BE2C (cell line): ENCODE results near the gene LRRC8D.
"Not testable (repeated sequence)": the region's sequence is repeated elsewhere in the genome, so short reads cannot be mapped to it uniquely, and the experiment has no call there.

Source experiments
- DNase-seq: peaks from one replicate; pipeline ENCODE4 v3.0.0-alpha.2; 2020
- H3K27me3 ChIP-seq: fragments of 250-450 bp; sonication (Bioruptor Pico); 2 replicates; pipeline ENCODE4 v1.5.1; 2020; ENCODE audit warnings: mild to moderate bottlenecking
- H3K36me3 ChIP-seq: fragments of 250-450 bp; sonication (Bioruptor Pico); 2 replicates; pipeline ENCODE4 v1.5.1; 2020; ENCODE audit warnings: mild to moderate bottlenecking
- H3K4me1 ChIP-seq: fragments of 250-450 bp; sonication (Bioruptor Pico); 2 replicates; pipeline ENCODE4 v1.5.1; 2020
- H3K4me3 ChIP-seq: 2 replicates; pipeline ENCODE4 v1.5.1; 2011; ENCODE audit warnings: low read depth, low read length
- H3K9me3 ChIP-seq: fragments of 250-450 bp; sonication (Bioruptor Pico); 2 replicates; pipeline ENCODE4 v1.5.1; 2020
- TF ChIP-seq, protein P1 (sequence below): IDR thresholded peaks from 2 replicates; pipeline ENCODE4 v1.5.1; 2012; ENCODE audit warnings: mild to moderate bottlenecking, low read depth, low read length

Gene LRRC8D

DNA sequence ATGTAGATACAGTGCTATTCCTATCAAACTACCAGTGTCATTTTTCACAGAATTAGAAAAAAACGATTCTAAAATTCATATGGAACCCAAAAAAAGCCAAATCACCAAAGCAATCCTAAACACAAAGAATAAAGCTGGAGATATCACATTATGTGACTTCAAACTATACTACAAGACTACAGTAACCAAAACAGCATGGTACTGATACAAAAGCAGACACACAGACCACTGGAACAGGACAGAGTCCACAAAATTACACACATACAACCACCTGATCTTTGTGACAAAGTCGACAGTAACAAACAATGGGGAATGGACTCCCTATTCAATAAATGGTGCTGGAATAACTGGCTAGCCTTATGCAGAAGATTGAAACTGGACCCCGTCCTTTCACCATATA is 102.7 kb downstream of the LRRC8D start:
- Histone ChIP-seq H3K9me3 (no peaks in the 10 kb centered on the region), H3K4me3 (no peak overlapping the region), H3K36me3 (no peaks in the 10 kb centered on the region), H3K4me1 (no peaks in the 10 kb centered on the region), H3K27me3 (no peaks in the 10 kb centered on the region)
- TF ChIP-seq, protein P1, sequence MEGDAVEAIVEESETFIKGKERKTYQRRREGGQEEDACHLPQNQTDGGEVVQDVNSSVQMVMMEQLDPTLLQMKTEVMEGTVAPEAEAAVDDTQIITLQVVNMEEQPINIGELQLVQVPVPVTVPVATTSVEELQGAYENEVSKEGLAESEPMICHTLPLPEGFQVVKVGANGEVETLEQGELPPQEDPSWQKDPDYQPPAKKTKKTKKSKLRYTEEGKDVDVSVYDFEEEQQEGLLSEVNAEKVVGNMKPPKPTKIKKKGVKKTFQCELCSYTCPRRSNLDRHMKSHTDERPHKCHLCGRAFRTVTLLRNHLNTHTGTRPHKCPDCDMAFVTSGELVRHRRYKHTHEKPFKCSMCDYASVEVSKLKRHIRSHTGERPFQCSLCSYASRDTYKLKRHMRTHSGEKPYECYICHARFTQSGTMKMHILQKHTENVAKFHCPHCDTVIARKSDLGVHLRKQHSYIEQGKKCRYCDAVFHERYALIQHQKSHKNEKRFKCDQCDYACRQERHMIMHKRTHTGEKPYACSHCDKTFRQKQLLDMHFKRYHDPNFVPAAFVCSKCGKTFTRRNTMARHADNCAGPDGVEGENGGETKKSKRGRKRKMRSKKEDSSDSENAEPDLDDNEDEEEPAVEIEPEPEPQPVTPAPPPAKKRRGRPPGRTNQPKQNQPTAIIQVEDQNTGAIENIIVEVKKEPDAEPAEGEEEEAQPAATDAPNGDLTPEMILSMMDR, result no peak
- DNase-seq, result no peak

DNA sequence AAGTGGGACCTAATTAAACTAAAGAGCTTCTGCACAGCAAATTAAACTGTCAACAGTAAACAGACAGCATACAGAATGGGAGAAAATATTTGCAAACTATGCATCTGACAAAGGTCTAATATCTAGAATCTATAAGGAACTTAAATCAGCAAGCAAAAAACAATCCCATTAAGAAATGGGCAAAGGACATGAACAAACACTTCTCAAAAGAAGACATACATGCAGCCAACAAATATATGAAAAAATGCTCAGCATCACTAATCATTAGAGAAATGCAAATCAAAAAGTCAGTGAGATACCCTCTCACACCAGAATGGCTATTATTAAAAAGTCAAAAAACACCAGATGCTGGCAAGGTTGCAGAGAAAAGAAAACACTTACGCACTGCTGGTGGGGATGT is 103.2 kb downstream of the LRRC8D start:
- not testable (repeated sequence) for H3K4me1 ChIP-seq, H3K27me3 ChIP-seq, H3K9me3 ChIP-seq, DNase-seq, H3K36me3 ChIP-seq, H3K4me3 ChIP-seq

DNA sequence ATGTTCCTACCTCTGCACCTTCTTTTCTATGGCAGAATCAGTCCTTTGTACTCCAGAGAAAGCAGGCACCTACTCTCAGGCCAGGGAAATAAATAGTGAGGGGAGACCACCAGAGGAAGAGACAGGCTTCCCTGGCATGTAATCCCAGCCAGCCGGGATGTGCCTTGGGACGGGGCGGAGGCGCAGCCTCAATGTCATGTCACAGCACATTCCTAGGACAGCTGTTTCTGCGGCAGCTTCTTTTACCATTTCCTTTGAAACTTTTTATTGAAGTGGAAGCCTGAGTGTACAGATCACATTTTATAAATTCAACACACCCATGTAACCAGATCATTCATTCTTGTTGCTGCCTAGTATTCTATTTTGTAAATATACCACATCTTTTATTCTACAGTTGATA is 106.2 kb downstream of the LRRC8D start:
- Histone ChIP-seq H3K9me3 (no peaks in the 10 kb centered on the region), H3K4me3 (no peak overlapping the region), H3K36me3 (no peaks in the 10 kb centered on the region), H3K27me3 (no peaks in the 10 kb centered on the region), H3K4me1 (peaks cover 4% of the 10 kb centered on the region)
- DNase-seq, result no peak
- TF ChIP-seq, protein P1, result no peak

DNA sequence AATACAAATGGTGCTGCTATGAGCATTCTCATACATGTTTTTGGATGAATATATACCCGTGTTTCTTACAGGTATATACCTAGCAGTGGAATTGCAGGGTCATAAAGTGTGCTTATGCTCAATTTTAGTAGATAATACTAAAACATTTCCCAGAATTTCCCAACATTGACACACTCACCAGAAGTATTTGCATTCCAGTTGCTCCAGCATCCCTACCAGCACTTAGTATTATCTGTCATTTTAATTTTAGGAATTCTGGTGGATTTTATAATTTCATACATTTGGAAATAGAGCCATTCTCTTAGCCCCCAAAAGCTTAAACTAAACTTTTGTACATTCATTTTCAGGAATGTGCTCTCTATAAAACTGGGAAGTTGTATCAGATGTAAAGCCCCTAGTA is 106.6 kb downstream of the LRRC8D start:
- Histone ChIP-seq H3K27me3 (no peaks in the 10 kb centered on the region), H3K4me1 (peaks cover 4% of the 10 kb centered on the region), H3K9me3 (no peaks in the 10 kb centered on the region), H3K36me3 (no peaks in the 10 kb centered on the region), H3K4me3 (no peak overlapping the region)
- TF ChIP-seq, protein P1, result no peak
- no peak for DNase-seq

DNA sequence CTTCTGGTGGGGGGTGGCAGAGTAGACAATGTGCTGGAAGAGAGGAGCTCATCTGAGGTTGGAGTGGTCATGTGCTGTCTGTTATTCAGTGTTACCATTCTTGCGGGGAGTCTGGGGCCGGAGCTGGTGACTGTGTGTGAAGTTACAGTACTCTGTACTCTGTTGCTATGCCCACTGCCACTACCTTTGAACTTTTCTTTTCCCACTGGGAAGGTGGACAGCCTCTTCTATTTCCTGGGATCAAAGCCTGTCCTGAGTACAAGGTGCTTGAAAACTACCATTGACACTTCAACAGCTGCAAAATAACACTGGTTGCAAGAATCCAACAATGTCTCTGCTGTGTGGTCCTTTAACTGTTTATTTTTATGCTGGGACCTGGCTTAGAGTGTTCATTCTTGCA is 107.7 kb downstream of the LRRC8D start:
- H3K36me3 ChIP-seq, result no peaks in the 10 kb centered on the region
- no peaks in the 10 kb centered on the region for H3K9me3 ChIP-seq
- DNase-seq, result no peak
- TF ChIP-seq, protein P1, result no peak
- no peak overlapping the region for H3K4me3 ChIP-seq
- peaks cover 4% of the 10 kb centered on the region for H3K4me1 ChIP-seq
- no peaks in the 10 kb centered on the region for H3K27me3 ChIP-seq

DNA sequence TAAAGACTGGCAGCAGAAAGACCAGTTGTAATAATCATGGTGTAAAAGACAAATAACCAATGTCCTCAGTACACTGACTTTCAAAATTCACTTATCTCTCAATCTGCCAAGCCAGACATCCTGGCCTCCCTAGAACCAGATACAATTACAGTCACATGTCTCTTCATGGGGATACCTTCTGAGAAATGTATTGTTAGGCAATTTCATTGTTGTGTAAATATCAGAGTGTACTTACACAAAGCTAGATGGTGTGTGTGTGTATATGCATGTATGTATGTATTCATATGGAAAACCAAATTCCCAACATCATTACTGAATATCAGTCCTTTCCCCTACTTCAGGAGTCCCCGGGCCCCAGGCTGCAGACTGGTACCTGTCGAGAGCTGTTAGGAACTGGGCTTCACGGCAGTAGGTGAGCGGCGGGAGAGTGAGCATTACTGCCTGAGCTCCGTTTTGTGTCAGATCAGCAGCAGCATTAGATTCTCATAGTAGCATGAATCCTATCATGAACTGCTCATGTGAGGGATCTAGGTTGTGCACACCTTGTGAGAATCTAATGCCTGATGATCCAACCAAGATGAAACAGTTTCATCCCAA is 108.7 kb downstream of the LRRC8D start:
- DNase-seq, result no peak
- Histone ChIP-seq H3K4me1 (peaks cover 4% of the 10 kb centered on the region), H3K36me3 (no peaks in the 10 kb centered on the region), H3K27me3 (no peaks in the 10 kb centered on the region), H3K9me3 (no peaks in the 10 kb centered on the region), H3K4me3 (no peak overlapping the region)
- TF ChIP-seq, protein P1, result no peak

DNA sequence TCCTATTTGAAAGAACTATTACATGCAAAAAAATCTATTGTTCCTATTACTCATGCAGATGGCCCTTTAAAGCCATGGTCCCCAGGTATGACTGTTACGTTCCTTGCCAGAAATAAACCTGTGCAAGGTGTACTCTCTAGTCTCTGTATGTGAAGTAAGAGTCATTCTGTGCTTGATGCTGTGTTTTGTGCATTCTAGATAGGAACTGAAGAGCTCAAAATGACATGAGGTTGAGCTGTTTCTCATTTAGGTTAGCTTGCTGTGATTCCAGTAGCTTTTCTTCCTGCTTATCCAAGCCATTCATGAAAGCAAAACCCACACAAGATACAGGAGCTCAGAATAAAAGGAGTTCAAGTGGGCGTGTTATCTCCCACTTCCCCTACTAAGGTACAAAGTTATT is 109.7 kb downstream of the LRRC8D start:
- TF ChIP-seq, protein P1, result no peak
- H3K9me3 ChIP-seq, result no peaks in the 10 kb centered on the region
- H3K36me3 ChIP-seq, result no peaks in the 10 kb centered on the region
- H3K4me1 ChIP-seq, result peaks cover 4% of the 10 kb centered on the region
- H3K4me3 ChIP-seq, result no peak overlapping the region
- no peaks in the 10 kb centered on the region for H3K27me3 ChIP-seq
- DNase-seq, result no peak
